Stimulated activated CD4-positive, alpha-beta T cell treated with anti-CD3 and anti-CD28 coated beads, TNF-alpha, amount 100 ng/mL, for 48 hours (primary cell): ENCODE measurements around the gene ZDHHC11.
"Not testable (repeated sequence)": the region's sequence is repeated elsewhere in the genome, so short reads cannot be mapped to it uniquely, and the experiment has no call there.

ENCODE experiments used
- DNase-seq, 3 donors: peaks; one replicate each; pipeline ENCODE4 v3.0.0-alpha.2; 2020; ENCODE audit warnings: low read depth in 3 of 3

The ZDHHC11 gene

DNA sequence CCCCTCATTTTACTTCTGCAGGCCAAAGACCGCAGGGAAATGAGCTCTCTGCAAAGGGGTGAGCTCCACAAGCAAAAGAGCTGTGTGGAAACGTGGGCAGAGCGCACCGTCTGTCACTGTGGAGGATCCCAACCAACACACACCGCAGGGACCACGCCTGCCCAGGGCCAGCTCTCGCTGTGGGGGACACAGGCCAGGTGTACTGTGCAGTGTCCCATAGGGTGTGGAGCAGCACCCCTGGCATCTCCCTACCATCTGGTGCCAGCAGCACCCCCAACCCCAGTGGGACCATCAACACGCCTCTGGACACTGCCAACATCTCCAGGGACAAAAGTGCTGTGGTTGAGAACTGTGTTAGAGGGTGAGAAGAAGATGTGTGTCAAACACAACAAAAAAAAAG is 27.9 kb upstream of the ZDHHC11 start:
- not testable (repeated sequence) for DNase-seq

DNA sequence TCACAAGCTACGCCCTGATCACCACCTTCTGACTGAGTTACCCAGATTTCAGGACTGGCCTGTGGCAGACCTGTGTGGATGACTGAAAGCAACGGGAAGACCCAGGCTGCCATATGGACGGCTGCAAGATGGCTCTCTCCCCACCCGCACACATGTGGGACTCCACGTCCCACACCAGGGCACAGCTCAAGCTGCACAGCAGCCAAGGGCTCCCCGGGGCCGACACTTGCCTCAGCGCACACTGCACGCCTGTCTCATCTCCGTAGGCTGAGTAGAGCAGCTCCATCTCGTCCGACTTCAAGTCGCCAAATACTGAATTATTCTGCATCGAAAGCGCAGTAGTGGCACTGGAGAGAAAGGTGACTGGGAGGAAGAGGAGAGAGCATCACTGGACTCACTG is 27.3 kb upstream of the ZDHHC11 start:
- no peak for DNase-seq

DNA sequence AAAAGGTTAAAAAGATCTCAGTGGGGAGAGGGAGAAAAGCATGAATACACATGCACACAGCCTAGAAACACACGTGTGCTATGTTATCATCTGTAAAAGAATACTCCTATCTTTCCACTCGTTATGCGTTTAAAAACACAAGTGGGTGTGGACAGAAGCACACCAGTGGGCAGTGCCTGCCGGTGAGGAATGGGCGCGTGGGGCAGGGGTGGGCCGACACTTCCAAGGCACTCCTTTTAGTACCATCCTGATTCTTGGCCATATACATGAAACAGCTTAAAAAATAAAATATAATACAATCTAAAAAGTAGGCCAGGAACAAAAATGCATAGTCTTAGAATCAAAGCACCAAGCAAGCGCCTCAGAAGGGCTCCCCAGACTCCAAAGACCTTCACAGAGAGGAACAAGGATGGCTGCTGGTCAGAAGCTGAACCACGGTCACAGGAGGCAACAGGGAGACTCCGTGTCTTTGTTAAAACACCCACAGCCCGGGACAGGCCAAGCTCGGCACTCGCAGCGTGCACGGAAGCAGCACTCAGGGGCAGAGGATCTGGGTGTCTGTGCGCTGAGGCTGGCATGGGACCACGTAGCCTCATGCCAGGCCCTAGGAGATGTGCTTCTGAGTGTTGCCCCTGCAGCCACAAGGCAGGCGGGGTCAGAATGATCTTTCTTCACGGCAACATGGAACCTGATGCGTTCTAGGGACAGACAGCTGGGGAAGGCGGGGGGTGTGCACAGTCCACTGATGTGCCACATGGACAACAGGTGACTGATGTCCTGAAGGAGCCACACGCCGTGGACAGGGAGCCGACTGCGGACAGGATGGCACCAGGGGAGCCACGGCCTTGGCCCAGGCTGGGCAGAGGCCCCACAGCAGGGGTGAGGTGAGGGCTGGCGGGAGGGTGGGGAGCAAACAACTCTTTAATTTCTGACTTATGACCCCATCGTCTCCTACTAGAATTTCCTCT is 25.9 kb upstream of the ZDHHC11 start:
- DNase-seq, result no peak

DNA sequence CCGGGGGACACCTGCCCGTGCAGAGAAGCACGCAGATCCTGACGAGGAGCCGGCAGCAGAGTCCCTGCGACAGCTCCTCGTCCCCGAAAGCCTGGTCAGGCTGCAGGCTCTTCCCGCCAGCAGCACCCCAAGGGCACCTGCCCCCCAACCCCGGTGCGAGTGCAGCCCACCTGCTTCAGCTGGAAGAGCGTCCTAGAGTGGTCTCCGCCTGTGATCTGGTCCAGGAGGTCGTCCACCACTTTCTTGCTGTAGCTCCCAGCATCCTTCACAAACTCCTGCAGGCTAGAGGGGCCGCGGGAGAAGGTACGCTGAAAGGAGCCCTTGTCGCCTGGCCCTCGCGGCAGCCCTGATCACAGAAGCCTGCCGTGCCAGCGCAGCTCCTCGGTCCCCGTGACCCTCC is 25.1 kb upstream of the ZDHHC11 start:
- no peak for DNase-seq

DNA sequence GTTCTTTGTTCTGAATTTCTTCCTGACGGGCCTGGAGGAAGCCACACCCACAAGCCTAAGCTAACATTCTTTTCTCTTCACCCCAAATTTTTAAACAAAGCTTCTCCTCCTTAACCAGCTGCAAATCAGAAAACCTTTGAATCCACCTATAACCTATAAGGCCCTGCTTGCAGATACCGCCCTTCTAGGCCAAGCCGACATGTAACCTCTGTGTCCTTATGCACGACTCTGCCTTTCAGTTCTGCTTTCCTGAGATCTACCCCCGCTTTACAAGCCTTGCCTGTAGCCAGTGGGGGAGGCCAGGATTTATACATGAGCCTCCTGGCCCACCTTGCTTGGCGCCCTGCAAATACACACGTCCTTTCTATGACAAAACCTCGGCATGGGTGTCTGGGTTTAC is 22.5 kb upstream of the ZDHHC11 start:
- no peak for DNase-seq

DNA sequence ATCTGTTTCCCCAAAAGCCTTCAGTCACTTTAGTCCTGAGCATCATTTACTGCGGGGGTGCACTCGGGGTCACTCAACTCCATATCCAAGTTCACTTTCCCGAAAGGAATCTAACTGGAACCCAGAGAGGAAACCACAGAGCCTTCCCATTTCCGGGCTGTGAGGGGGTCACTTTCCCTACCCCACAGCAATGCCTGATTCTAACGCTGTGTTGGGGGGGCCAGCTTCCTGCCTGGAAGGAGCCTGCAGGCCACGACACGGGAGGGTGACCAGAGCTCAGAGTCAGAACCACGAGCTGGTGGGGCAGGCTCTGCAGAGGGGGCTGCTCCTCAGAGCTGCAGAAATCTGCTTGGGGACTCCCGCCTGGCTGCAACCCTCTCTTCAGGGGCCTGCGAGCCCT is 21.5 kb upstream of the ZDHHC11 start:
- DNase-seq, result no peak

DNA sequence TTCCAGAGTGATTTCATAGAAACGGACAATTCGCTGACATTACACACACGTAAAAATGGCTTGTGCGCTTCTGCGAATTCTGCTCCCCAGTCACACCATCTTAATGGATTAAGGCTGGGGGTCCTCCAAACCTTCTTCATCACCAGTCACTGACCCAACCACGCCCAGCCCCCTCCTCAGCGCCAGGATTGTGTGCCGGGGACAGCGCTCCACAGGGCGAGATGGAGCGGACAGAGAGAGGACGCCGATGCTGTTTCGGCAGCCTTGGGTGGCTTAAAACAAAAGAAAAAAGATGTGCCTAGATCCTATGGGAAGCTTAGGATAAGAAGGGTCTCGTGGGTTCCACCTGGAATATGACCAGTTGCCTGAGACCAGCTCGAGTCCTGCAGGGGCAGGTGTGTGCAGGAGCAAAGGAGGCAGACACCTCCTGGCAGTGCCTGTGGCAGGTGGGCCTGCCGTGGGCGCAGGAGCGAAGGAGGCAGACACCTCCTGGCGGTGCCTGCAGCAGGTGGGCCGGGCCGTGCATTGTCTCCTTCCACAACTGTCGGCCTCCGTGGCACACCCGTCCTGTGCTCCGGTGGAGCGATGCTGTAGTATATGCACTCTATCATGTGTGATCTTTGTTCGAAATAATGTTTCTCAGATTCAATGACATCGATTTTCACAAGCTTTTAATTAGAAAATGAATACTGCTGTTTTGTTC is 21.0 kb upstream of the ZDHHC11 start:
- no peak for DNase-seq

DNA sequence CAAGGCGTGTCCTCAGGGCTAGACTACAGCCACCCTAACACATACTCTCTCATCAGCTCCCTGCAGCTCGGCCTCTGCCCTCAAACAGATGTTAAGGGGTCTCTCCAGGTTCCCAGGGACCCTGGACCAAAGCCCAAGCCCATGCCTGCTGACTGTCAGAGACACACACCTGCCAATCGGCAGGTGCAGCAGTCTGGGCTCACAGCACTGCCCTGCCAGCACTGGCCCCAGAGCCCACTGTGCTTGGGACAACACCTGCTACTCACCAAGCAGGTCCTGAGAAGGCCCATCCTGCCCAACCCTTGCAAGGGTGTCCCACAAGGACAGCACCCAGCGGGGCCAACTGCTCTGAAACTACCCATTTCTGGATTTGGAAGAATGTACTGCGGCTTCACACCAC is 20.2 kb upstream of the ZDHHC11 start:
- DNase-seq, result no peak

DNA sequence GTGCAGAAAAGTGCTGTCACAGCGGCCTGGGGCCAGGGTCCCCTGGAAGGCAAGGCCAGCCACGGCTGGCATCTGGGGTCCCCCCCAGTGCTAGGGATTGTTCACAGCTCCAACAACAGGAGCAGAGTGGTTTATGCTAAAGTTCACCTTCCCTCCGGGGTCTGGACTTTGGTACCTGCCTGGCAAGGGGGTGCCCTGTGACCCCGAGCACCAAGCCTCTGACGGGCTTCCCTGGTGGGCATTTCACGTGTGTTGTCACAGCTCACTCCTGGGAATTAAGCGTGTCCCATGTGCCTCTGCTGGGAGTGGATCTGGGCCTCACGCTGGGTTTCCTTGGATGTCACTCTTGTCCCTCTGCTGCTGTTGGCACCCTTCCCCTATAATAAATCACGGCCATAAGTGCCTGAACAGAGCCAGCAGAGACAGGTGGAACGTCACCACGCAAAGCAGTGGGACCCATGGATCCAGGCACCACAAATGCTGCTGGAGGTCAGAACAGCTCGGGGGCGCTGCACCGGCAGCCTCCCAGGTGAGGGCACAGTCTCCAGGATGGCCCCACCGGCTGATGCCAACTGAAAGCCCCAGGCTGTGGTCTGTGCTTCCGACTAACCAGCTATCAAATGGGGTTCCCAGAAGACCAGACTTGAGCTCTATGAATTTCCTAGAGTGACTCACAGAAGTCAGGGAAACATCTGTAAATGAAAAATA is 17.8 kb upstream of the ZDHHC11 start:
- no peak for DNase-seq

DNA sequence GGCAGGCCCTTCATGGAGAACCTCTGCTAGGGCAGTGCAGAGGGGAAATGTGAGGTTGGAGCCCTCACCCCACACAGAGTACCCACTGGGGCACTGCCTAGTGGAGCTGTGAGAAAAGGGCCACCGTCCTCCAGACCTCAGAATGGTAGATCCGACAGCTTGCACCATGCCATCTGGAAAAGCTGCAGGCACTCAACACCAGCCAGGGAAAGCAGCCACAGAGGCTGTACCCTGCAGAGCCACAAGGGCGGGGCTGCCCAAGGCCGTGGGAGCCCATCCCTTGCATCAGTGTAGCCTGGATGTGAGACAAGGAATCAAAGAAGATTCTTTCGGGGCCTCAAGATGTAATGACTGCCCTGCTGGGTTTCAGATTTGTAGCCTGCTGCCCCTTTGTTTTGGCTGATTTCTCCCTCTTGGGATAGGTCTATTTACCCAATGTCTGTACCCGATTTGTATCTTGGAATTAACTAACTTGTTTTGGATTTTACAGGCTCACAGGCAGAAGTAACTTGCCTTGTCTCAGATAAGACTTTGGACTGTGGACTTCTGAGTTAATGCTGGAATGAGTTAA is 16.6 kb upstream of the ZDHHC11 start:
- DNase-seq, result no peak

DNA sequence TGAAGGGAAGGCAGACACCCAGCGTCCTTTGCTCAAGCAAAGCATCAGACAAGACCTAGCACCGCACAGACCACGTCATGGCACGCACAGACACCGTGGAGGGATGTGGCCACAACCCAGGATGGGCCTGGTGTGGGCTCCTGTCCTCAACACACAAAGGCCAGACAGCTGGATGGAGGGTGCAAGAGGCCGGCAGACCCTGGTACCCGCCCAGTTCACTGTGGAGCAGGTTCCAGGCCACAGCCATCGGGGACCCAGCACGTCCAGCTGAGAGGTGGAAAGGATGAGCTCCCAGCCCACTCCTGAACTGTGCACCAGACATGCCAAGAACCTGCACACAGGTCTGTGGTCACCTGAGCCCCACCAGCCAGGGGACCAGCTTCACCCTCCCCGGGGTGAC is 15.0 kb upstream of the ZDHHC11 start:
- no peak for DNase-seq

DNA sequence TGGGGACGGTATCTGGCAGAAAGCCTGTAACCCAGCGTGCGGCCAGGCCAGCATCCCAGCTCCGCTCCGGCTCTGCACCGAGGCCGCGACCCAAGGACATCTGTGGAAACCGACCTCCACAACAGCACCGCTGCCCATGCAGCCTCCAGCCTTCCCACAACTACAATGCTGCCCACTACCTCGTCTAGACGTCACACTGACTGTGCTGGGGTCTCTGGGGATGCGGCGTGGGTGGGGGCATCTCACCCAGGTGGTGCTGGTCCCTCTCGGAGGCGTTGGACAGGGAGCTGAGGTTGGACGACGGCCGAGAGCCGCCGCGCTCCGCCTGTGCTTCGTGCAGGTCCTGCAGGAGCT is 14.4 kb upstream of the ZDHHC11 start:
- DNase-seq, result no peak

DNA sequence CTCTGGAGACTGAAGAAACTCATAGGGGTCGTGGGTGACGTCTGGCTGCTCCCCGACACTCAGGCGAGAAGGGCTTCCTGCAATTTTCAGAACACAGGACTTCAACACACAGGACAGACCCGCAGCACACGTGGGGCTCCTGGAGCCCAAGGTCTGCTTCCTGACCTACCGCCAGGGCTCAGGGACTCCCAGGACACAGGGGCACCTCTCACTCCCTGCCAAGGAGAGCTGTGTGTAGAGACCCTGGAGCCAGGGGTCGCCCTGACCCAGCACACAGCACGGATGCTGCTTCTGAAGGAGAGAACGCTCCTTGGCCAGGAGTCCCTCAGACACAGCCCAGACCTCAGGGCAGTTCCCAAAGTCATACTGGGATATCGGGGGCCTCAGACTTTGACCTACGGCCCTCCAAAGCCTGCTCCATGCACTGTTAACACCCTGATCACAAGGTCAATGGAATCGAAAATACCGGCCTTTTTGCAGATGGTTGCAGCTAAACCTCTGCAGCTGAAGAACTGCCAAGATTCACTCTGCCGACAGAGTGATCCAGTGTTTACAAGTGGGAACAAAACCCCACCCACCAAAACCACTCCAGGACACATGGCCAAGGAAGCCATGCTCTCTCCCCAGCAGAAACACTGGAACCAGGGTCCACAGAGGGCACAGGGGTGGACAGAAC is 13.8 kb upstream of the ZDHHC11 start:
- no peak for DNase-seq

DNA sequence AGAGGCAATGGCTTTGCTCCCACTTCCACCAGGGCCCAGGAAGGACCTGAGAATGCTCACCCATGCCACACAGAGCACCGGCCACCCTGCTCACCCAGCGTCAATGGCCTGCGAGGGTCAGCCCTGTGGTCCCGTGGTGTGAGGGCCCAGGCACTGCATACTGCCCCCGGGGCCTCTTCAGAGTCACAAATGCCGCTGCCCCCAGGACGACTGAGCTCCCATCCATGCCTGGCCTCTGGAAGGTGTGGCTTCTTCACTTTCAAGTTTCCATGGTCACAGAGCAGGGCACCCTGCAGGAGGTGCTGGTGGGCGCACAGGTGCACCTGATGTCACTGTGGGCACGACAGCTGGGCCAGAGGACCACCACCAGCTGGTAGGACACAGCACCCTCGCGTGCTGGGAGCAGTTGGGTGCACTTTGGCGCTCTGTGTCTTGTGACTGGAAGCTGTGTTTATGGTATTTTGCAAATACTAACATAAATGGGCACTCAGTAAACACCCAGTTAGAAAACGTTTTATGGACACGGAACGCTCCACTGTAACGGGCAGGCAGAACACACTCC is 12.5 kb upstream of the ZDHHC11 start:
- no peak for DNase-seq

DNA sequence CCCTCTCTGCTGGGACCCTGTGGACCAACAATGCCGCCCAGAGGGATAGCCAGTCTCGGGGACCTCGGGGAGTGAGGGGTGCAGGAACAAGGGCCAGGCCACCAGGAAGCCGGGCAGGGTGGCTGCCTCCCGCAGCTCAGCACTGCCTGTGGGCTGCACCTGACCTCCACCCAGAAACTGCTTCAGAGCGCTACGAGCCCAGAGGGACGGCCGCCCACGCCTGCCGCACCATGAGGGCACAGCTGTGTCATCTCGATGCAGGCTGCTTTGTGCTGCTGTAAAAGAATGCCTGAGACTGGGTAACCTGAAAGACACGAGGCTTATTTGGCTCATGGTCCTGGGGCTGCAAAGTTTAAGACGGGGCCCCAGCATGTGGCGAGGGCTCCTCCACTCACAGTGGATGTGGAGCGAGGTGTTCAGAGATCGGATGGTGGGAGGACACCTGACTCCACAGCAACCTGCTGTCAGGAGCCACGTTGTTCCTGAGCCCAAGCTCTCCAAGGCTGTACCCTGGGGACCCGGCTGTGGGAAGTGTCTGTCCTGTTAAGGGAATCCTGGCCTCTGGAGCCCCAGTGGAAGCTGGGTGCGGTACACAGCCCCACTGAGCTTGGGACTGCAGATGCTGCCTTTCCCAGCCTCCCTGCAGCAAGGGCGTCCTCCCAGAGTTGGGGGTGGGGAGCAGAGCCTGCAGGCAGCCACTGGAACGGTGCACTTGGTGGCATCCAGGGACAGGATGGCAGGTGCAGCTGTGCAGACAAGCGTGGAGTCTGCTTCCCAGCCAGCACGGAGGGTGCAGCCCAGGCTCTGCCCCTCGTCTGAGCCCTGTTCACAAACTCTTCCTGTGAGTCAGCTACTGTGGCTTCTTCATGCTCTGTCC is 11.8 kb upstream of the ZDHHC11 start:
- no peak for DNase-seq

DNA sequence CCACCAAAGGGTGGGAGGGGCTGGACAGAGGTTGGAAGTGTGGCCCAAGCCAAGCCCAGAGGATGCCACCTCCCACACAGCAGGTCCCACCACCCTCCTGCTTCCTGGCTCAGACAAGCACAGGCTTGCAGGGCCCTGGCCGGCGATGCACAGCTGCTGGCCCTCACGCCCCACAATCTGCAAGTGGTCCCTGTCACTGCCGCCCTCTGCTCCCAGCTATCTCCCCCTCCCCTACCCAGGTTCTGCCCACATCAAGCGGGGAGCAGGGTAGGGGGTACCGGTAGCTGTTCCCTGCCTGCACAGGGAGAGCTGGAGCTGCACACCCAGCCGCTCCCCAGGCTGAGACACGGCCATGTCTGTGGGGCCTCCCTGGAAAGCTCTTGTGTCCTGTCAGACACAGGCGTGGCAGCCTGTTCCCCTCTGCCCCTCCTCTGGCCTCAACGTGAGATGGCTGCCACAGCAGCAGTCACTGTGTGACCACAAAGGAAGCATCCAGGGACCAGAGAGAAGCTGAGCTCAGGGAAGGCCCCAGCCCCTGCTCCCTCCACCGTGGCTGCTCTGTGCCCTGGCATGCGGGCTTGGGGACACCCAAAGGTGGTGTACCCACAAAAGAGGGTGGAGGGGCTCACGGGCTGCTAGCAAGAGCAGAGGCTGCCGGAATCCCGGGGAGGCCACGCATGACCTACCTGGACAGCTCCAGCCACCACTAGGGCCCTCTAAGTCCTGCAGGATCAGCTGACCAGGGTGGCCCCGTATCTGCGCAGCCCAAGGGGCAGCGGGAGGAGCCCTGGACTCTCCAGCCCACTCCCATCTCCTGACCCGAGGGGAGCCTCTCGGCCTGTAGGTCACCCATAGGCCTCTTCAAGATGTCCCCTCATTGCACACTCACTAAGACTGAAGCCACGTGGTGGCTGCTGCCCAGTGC is 10.9 kb upstream of the ZDHHC11 start:
- DNase-seq, result no peak

DNA sequence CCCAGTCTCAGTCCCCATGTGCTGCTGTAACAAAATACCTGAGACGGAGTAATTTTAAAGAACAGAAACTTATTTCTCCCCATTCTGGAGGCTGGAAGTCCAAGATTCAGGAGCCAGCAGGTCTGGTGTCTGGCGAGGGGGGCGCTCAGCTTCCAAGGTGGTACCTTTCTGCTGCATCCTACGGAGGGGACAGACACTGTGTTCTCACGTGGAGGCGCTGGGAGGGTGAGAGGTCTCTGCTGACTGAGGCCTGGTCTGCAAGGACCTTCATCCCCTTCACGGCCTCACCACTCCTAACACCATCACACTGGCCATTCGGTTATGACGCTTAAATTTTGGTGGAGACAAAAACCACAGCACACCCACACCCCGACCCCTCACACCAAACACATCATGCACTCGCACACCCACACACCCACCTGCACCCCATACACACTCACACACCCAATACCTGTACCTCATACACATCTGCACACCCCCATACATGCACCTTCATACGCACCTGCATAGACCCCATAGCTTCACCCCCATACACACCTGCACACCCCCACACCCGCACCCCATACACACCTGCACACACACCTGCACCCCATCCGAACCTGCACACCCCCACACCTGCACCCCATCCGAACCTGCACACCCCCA is 9.8 kb upstream of the ZDHHC11 start:
- no peak for DNase-seq

DNA sequence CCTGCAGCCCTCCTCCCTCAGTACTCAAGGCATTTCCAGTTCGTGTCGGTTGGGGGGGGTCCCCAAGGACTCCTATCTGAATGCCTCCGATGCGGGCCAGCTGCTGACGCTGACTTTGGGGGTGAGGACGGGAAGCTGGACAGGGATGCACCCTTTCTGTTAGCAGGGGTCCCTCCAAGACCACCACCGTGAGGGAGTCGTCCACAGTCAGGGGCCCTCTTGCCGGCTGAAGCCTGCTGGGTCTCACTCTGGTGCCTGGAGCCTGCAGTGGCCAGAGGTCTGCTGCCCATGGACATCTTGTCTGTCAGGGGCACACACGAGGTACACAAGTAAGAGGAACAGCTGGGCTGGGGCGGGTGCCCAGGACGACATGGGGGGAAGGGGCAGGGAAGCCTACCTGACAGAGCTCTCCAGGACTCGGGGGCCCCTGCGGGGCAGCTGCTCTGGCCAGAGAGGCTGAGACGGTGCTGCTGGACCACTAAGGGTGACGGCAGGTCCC is 9.1 kb upstream of the ZDHHC11 start:
- no peak for DNase-seq

DNA sequence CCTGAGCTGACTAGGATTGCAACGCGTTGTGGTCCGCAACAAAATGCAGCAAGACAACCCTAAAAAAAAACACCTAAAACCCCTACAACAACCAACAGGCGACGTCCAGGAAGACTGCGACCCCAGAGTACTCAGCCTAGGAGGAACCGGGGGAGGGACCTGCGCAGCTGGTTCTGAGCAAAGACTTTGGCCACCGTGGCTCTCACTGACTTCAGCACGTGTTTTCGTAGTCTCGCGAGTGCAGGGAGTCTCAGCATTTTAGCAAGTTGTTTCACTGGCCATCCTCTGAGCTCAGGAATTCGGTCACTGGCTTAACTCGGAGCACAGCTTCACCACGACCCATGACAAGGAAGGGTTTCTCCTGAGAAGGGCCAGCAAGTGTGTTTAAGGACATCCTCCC is 8.6 kb upstream of the ZDHHC11 start:
- DNase-seq, result no peak
